ENCODE measurements around the gene CEBPB. TPM values are rescaled to one million over a fixed set of nuclear protein-coding genes. Genes with fewer than 3 reads are reported as not detected.

Gene CEBPB
- total and polyA plus RNA-seq, 11 donors: 14.7 to 122 (median 53.7) TPM

- TF ChIP-seq POLR2A (IDR thresholded peaks at IDR 0.05): no peak
- TF ChIP-seq CTCF (IDR thresholded peaks at IDR 0.05): no peak
- WGBS, 4 donors: 70 to 83% (median 78%) methylated on average over 17 to 18 of the region's 18 CpGs
- intact Hi-C loops (cut with DNase I): no loop called here
- H3K27ac ChIP-seq: peak overlapping the region in 1 of 12 donors; percentile 84
- no peaks in the 10 kb centered on the region for H3K27me3 ChIP-seq
- DNase-seq (peak in 2 of 5 donors; percentile 30 to 49), ATAC-seq (peak in 2 of 4 donors; percentile 6 to 59)
- H3K4me1 ChIP-seq: peaks cover 0 to 69% (median 12%) of the 10 kb centered on the region in 12 donors
- H3K4me3 ChIP-seq: no peak overlapping the region
- H3K9me3 ChIP-seq: peaks cover 0 to 12% (median 0%) of the 10 kb centered on the region in 12 donors
- H3K36me3 ChIP-seq: no peaks in the 10 kb centered on the region
Observed at GRCh38 chr20:50221501-50222308, 31.1 kb downstream of the CEBPB start.

GRCh38 chr20:50222309-50223038 is 31.8 kb downstream of the CEBPB start:
- H3K9me3 ChIP-seq: peaks cover 0 to 12% (median 0%) of the 10 kb centered on the region in 12 donors
- WGBS, 4 donors: 93 to 95% (median 94%) methylated on average over 12 of the region's 12 CpGs
- no peaks in the 10 kb centered on the region for H3K36me3 ChIP-seq
- no peak for DNase-seq
- H3K4me3 ChIP-seq: no peak overlapping the region
- ATAC-seq: no peak
- H3K4me1 ChIP-seq: peaks cover 0 to 76% (median 12%) of the 10 kb centered on the region in 12 donors
- no peak for TF ChIP-seq POLR2A (IDR thresholded peaks at IDR 0.05)
- no peak for TF ChIP-seq CTCF (IDR thresholded peaks at IDR 0.05)
- peak overlapping the region in 2 of 12 donors; percentile 83 to 84 for H3K27ac ChIP-seq
- intact Hi-C loops (cut with DNase I): no loop called here
- H3K27me3 ChIP-seq: no peaks in the 10 kb centered on the region

- Histone ChIP-seq H3K9me3 (peaks cover 0 to 12% (median 0%) of the 10 kb centered on the region in 12 donors), H3K4me3 (no peak overlapping the region), H3K27ac (peak overlapping the region in 6 of 12 donors; percentile 49 to 83 (median 67)), H3K36me3 (no peaks in the 10 kb centered on the region), H3K27me3 (no peaks in the 10 kb centered on the region), H3K4me1 (peaks cover 0 to 78% (median 12%) of the 10 kb centered on the region in 12 donors)
- intact Hi-C loops (cut with DNase I): no loop called here
- DNase-seq (no peak), ATAC-seq (no peak)
- WGBS, 4 donors: 90 to 93% (median 91%) methylated on average over 24 to 28 of the region's 28 CpGs
- no peak for TF ChIP-seq POLR2A (IDR thresholded peaks at IDR 0.05)
- TF ChIP-seq CTCF (IDR thresholded peaks at IDR 0.05): no peak
Observed at GRCh38 chr20:50223039-50224005, 32.7 kb downstream of the CEBPB start.

Measured in heart left ventricle (tissue), 16 donors.